Esophagus muscularis mucosa (tissue), 4 donors: ENCODE data around the gene ZNF790.

Experiments
- EP300 ChIP-seq: sonication (generic); formaldehyde crosslinking; IDR thresholded peaks from one replicate; pipeline ENCODE4 v1.6.1; 2017; ENCODE audit warnings: antibody characterized with exemption
- POLR2AphosphoS5 ChIP-seq, 2 donors: sonication (generic); formaldehyde crosslinking; IDR thresholded peaks; one replicate each; pipeline ENCODE4 v1.6.1; 2017; ENCODE audit warnings: antibody characterized with exemption in 2 of 2
- TF ChIP-seq, protein P1 (sequence below), 3 experiments: fragments of 200-600 bp in 2 of 3; fragments of 450-650 bp in 1 of 3; sonication (generic) in 2 of 3; IDR thresholded peaks; one replicate each; pipeline ENCODE4 v1.5.1; 2017 to 2019; ENCODE audit warnings: antibody characterized with exemption in 3 of 3, mild to moderate bottlenecking in 2 of 3, moderate library complexity in 1 of 3

DNA sequence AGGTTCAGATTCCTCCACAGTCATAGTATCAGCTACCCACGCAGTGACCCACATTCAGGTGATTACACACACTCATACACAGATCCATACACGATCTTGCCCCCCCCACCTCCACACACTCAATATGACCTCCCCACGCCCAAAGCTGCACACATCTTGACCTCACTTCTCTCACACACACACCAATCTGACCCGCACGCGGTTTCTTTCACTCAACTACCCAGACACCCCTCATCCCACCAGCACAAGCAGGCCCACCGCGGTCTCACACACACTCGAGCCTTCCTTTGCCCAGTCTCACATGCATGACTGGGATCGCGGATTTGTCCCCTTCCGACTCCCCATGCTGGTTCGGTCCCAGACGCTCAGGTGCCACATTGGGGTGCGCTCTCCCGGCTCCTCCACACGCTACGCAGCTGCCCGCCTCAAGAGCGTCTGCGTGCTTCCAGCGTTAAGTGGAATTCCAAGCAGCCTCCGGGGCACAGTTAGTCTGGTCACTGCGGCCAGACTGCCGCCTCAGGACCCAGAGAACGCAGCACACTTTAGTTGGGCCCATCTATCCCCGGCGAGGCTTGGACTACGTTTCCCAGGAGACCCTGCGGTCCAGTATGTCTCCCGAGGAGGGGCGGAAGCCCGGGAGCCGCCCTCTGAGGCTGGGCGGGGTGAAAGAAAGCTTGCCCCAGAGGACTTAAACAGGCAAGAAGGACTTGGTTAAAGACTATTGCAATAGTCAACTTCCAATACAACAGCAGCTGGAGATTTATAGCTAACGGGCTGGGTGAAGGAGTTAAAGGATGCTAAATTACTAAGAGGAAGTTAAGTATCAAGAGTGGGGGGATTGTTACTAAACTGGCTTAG is 11.7 kb upstream of the ZNF790 start:
- TF ChIP-seq, protein P1, sequence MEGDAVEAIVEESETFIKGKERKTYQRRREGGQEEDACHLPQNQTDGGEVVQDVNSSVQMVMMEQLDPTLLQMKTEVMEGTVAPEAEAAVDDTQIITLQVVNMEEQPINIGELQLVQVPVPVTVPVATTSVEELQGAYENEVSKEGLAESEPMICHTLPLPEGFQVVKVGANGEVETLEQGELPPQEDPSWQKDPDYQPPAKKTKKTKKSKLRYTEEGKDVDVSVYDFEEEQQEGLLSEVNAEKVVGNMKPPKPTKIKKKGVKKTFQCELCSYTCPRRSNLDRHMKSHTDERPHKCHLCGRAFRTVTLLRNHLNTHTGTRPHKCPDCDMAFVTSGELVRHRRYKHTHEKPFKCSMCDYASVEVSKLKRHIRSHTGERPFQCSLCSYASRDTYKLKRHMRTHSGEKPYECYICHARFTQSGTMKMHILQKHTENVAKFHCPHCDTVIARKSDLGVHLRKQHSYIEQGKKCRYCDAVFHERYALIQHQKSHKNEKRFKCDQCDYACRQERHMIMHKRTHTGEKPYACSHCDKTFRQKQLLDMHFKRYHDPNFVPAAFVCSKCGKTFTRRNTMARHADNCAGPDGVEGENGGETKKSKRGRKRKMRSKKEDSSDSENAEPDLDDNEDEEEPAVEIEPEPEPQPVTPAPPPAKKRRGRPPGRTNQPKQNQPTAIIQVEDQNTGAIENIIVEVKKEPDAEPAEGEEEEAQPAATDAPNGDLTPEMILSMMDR (IDR thresholded peaks at IDR 0.05) = no peak
- TF ChIP-seq POLR2AphosphoS5 (IDR thresholded peaks at IDR 0.05) (peak; percentile 76 to 78), EP300 (no peak)
